MM.1S (cell line): Measurements from ENCODE around the gene IL15RA.
"Not testable (repeated sequence)": the region's sequence is repeated elsewhere in the genome, so short reads cannot be mapped to it uniquely, and the experiment has no call there.

ENCODE experiments used
- CTCF ChIP-seq: fragments of 300-600 bp; sonication (generic); IDR thresholded peaks from 2 replicates; pipeline ENCODE4 v1.5.1; 2016; ENCODE audit warnings: antibody characterized with exemption, low read length, mixed read lengths
- EZH2 ChIP-seq: fragments of 300-600 bp; sonication (generic); optimal IDR thresholded peaks from 2 replicates; pipeline ENCODE3; 2017; ENCODE audit warnings: low read depth, mild to moderate bottlenecking, antibody characterized with exemption, low read length, mixed read lengths

- not testable (repeated sequence) for TF ChIP-seq CTCF, EZH2
Measured at GRCh38 chr10:5908676-5909075, 68.7 kb downstream of the IL15RA start.
